ENCODE measurements around the gene FAM200C.

Gene FAM200C

DNA sequence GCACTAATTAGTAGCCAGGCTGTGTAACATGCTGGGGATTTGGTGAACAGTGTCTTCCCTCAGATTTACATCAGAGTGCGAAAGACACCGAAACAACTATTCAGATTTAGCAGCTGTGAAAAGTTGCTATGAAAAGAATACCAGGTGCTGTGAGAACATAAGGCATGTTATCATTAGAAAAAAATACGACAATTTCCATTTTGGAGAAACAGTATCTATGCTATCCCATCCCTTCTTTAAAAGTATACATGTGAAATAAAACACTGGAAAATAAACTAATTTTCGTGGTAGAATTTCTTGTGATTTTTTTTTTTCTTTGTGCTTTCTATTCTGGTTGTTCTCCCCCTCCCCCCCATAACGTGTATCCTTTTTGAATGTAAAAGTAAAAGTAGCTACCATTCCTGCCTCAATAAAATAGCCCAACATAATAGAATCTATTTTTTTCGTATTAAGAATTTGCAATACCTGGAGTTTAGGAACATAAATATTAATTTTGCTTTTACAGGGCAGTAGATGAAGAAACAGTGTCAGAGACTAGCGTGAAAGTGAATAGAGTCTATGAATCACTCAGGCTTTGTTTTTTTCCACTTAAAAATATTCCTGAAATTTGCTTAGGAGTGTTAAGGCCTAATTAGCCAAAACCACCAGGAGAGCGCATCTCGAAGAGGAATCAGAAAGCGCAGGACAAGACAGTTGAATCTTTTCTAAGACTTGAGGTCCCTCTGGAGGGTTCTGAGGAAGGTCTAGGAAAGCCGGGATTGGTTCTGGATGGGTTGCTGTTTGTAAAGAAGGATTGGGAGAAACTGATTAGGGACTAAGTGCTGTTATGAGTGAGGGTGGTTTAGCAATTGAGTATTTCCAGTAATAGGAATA, 19.8 kb upstream of the FAM200C start:
- DNase-seq (ENCODE audit: low read depth, low spot score): no peak

DNA sequence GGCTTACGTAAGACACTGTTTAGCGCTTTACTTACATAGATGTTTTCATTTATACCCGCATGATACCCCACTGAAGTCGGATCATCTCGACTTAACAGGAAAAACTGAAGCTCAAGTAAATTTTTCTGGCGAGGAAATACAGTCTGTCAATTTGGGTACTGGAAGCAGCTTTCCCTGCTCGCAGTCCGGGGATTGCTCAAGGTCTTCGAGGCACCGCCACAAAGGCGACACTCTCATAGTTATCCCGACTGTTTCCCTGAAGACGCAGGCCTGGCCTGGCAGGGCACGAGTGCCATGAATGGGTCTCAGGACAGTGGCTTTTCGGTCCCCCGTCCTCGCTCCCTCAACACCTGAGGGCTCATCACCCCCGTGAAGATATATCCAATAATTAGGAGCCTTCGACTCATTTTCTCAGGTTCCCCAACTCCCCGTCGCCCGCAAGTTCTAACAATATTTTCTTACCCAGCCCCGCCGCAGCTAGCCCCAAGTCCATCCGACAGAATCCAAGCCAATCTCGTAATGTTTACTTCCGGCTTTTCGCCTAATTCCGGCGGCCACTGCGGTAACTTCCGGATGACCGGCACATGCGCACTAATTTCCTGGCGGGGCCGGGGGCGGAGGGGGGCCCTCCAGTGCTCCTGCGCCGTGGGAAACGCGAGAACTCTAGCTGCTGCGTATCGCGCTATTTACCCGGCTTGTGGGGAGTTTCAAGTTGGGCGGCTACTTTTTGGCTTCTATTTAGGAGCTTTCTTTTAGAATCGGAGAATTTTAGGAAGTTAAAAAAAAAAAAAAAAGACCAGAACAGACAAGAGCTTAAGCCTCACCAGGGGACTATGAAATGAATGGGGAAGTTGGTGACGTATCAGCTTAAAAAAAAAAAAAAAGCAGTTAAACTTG, 19.0 kb upstream of the FAM200C start, which contains the start of gene SLU7:
SLU7 (minus strand) TSS at position 521 of the 897 bp plus-strand sequence. CDS start 3,787 bp downstream, outside the sequence.
- DNase-seq (ENCODE audit: low read depth, low spot score): peak; percentile 85

DNA sequence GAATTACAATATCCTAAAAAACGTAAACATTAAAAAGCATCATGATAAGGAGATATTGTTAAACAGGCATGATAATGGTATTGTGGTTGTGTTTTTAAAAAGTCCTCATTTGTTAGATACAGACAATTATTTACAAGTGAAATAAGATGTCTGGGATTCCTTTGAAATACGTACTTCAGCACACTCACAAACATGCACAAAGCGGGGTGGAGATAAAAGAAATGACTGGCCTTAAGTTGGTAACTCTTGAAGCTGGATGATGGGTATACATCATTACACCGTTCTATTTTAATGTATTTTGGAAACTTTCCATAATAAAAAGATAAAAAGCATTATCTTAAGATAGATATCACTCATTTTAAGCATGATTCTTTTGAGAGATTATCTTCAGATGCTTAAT, 1.0 kb downstream of the FAM200C start:
- no peak for DNase-seq (ENCODE audit: low read depth, low spot score)

DNA sequence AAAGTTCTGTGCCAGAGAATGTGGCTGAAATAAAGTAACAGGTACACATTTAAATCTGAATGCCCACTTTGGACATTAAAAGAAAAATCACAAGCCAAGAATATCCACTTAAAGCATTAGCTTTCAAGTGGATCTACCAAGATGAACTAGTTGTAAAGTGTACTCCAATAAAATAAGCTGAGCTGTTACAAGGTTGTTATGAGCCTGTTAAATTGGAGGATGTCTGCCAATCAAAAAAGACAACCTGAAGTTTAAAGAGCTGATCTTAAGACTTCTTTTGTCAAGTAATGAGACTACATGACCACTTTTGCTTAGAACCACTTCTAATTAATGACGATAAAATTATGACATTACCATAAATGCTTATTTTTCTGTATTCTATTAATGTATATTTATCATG, 2.4 kb downstream of the FAM200C start:
- DNase-seq (ENCODE audit: low read depth, low spot score): no peak

DNA sequence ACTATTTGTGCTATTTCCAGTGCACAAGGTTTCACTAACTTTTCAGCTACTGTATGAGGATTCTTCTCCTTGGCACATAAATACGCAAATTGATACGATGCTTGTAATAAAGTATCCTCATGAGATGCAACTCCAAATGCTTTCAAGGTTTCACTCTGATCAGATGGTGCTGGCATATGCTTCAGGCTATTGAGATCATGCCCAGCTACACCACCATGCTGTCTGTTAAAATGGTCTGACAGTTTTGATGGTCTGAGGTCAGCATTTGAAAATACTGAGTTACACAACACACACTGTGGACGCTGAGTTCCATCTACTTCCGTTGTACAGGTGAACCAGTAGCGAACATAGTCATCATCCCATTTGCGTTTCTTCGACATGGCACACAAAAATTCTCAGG, 4.7 kb downstream of the FAM200C start:
- DNase-seq (ENCODE audit: low read depth, low spot score): no peak

DNA sequence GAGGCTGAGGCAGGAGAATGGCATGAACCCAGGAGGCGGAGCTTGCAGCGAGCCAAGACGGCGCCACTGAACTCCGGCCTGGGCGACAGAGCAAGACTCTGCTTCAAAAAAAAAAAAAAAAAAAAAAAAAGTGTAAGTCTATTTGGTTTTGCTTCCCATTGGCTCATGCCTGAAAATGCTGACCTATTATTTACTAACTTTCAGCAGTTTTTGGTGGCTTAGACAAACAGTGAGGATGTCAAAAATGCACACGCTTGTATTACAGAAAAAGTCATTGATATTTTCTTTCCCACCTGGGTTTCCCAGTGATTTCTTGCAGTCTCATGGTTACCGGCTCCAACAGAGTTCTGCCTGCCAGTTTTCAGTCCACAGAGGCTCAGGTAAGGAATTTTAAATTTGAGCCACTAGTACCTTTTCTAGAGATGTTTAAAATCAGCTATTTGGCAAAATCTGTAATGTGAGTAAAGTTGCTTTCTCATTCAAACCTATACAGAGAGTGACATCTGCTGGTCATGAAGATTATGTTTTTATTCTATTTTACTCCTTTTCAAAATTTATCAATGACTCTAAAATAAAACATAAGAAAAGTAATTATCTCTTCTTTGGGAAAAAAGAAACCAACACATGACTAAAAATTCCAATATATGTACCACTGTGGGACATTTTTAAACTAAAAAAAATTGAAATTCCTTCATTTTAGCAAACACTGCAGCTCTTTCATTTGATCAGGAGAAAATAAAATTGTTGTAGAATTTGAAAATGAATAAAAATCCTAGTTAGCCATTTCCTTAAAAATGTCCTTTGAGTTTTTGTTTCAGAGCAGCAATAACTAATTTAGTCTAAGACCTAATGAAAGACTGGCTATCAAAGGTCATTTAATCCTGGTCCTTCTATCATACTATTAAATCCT, 8.8 kb downstream of the FAM200C start:
- DNase-seq (ENCODE audit: low read depth, low spot score): no peak

DNA sequence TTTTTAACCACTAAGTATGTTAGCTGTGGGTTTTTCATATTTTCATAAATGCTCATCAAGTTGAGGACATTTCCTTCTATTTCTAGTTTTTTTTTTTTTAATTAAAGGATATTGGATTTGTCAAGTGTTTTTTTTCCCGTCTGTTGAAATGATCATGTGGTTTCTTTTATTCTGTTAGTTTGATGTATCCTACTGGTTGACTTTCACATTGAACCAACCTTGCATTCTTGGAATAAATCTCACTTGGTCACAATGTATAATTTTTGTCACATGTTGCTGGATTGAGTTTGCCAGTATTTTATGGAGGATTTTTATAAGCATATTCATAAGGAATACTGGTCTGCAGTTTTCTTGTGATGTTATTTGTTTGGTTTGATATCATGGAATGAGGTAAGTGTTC, 12.4 kb downstream of the FAM200C start:
- DNase-seq (ENCODE audit: low read depth, low spot score): no peak

DNA sequence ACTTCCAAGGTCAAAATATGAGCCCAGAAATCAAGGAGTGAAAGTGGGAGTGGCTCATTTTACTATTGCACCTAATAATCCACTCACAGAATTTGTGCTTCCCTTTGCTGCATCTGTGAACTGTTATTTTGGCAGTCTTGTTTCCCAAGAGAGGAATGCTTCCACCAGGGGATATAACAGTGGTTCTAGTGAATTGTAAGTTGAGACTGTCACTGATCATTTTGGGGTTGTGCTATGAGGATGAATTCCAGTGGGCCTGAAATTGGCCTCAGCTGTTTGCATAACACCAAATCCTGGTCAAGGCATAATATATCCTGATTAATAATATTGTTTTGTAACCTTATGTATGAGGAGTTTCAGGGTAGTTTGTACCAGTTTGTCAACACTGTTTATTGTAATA, 14.4 kb downstream of the FAM200C start:
- no peak for DNase-seq (ENCODE audit: low read depth, low spot score)

DNA sequence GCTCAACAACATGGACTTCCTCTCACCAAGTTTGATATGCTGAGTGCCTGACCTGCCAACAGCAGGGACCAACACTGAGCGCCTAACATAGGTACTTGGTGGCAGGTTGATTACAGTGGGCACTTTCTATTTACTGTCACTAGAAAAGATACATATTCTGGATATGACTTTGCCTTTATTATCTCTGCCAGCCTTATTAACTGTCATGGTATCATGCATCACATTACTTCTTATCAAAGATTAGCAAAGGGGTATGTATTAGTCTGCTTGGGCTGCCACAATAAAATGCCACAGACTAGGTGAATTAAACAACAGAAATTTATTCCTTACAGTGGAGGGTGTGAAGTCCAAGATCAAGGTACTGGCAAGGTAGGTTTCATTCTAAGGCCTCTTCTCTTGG, 15.2 kb downstream of the FAM200C start:
- no peak for DNase-seq (ENCODE audit: low read depth, low spot score)

DNA sequence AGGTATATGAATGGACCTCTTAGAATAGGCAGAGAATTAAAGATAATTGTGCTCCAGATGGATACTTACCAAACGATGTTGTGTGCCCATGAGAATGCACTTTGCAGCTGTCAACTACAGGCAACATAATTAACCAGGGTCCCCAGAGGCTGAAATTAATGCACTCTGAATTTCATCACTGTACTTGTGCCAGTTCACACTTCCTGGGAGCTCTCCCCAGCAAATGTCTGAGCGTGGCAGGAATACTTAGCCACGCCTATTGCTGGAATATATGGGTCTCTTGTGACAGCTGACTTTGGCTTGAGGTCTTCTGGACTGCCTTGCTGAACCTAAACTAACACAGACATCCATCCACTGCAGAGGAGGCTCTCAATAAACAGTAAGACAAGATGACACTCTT, 17.5 kb downstream of the FAM200C start:
- DNase-seq (ENCODE audit: low read depth, low spot score): no peak

DNA sequence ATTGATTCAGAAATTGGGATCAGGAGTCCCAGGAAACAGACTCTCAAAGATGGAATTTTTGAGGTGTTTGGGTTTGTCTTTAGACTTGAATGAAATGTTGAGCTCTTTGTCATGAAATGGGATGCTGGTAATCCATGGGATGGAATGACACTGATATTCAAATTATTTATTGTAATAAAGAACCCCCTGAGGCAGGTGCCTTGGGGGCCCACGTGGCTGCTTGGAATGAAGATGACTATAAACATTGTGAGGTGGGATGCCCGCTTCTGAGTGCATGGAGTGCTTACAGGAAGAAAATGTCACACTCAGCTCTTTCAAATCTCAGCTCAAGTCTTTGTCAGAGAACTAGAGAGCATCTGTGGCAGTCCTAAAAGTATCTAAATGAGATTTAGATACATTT, 19.8 kb downstream of the FAM200C start:
- DNase-seq (ENCODE audit: low read depth, low spot score): no peak

DNA sequence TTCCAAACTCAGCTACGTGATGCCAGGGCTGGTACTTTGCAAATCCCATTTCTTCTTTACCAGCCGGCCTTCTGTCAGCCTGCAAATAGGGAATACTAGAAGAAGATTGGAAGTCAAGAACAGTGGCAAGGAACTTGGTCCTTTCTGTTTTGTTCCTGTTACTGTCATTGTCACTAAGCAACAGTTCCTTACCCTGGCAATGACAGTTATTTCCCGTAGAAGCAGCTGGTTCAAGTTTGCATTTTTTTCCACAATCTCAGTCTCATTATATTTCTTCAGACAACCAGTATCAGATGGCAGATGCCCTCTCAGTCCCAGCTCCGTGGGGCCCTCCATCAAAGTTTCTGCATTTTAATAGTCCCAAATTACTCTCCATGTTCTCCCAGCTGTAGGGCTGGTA, 20.3 kb downstream of the FAM200C start:
- DNase-seq (ENCODE audit: low read depth, low spot score): no peak

DNA sequence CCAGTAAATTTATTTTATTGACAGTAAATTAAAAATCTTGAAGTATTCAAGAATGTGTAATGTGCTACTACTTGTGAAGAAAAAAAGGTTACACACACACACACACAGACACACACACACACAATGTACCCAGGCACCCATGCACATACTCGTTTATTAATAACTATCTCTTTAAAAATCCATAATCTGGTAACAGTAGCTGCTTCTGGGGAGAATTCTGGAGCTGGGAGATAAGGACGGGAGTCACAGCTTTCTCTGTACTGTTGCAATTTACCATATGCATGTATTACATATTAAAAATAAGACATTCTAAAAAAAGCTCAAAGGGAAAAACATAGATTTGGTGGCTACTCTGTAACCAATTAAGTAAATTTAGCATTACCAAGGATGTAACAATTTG, 21.5 kb downstream of the FAM200C start:
- DNase-seq (ENCODE audit: low read depth, low spot score): no peak

DNA sequence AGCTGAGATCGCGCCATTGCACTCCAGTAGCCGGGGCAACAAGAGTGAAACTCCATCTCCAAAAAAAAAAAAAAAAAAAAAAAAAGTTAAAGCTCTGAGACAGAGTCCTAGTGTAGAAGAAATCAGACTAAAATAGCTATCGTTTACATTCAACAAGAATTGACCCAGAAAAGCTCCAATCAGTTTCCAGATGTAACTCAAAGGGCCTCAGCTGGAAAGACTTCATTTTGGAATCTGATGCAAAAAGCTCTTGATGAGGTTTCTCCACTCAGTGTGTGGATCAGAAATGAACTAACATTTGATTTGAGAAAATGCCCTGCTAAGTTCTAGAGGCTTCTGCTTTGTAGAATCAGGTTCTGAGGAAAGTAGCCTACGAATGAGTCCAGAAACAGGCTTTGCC, 22.2 kb downstream of the FAM200C start:
- no peak for DNase-seq (ENCODE audit: low read depth, low spot score)

DNA sequence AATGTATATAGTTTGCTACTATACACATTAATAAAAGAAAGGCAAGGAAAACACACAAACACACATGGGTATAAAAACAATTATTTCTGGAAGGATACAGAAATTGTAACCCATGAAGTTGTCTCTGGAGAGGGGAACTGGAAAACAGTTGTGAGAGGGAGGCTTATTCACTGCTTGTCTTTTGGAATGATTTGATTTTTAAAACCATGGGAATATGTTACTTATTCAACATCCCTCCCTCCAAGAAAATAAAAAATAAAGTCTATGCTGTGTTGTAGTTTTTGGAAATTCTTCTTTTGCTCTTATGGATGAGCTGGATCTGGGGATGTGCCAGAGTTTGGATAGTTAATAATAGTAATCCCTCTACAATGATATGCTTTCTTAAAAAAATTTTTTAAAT, 23.4 kb downstream of the FAM200C start:
- no peak for DNase-seq (ENCODE audit: low read depth, low spot score)

DNA sequence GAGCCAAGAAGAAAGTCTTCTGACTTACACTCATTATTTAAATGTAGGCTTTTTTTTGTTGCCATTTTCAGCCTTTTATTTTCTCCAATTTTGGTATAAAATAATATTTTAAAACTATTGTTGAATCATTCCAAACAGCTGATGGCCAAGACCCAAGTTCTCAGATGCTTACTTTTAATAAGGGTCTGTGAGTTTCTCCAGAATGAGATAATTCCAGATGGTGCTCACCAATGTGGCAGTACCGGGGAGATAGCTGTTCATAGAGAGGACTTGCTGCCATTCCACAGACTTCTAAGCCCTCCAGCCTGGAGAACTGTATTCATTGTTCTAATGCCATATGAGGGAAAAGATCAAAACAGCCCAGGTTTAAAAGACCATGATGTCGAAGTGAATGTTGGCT, 24.2 kb downstream of the FAM200C start:
- DNase-seq (ENCODE audit: low read depth, low spot score): no peak

DNA sequence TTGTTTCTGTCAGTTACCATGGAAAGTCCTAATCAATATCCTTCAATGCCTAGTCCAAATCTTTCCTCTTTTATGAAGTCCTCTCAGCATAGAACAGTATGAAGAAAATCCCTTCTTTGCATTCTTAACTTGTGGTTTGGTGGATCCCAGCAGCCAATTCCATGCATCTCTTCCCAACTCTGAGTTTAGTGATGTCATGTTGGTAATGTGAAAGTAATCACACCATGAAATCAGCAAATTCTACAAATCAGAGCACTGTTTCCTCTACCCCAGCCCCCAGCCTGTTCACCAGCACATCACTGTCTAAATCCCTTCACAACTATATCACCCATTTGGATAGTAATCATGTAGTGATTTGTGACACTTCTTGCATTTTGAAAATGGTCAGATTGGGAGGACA, 24.7 kb downstream of the FAM200C start:
- no peak for DNase-seq (ENCODE audit: low read depth, low spot score)

DNA sequence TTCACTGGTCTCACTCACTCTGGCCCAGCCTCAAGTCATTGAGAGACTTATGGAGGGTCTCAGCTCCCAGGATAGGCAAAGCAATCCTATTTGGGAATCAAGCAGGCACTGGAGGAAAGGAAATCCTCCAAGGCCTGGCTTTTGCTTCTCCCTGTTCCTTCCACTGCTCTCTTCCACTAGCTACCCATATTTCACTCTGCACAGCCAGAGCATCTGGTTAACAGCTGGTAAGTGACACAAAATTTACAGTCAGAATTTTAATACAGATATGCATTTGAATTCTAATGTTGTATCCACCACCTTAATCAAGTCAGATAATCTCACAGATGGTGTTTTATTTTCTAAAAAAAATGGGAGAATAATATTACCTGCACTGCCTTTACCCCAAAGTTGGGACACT, 28.6 kb downstream of the FAM200C start:
- DNase-seq (ENCODE audit: low read depth, low spot score): no peak

DNA sequence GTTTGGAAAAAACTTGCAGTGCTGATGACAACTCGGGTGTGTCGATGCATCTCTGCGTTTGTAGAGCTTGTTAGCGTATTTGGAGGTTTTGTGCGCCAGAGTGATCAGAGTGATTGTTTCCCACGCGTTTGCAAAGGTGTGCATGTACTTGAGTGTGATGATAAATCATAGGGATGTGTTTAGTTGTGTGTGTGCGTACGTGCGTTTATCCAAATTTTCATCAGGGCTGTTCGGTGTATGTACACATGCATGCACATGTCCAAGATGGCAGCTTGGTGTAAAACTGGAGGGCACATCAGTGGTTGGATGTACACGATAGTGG, 29.2 kb downstream of the FAM200C start:
- DNase-seq (ENCODE audit: low read depth, low spot score): no peak

DNA sequence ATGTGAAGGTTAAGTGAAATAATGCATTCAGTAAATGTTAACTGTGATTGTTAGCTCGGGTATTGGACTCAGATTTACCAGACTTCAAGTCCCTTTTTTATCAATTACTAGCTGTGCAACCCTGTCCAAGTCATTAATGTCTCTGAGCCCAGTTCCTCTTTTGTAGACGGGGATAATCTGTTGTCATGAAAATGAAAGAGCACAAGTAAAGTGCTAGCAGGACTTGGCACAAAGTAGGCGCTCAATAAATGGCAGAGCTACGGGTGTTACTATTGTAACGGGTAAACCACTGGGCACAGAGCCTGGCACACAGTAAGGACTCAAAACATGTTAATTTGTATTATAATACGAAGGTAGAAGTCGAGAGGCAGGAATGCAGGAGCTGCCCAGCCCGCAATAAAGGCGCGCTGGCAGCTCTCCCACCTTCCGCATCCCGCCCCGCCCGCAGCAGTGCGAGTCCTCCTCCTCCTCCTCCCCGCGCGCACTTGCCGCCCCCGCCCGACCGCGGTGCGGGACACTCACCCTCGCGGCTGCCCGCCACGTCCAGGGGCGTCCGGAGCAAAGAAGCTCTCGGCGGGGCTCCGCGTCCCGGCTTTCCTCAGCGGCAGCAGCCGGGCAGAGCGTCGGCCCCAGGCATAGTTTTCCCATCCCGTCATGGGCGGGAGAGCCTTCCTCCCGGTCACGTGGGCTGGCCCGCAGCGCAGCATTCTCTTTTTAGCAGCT, 29.7 kb downstream of the FAM200C start, which contains the start of gene C1QTNF2:
C1QTNF2 (minus strand) TSS at position 637 of the 723 bp plus-strand sequence. CDS start 15,615 bp downstream, outside the sequence.
- no peak for DNase-seq (ENCODE audit: low read depth, low spot score)

DNA sequence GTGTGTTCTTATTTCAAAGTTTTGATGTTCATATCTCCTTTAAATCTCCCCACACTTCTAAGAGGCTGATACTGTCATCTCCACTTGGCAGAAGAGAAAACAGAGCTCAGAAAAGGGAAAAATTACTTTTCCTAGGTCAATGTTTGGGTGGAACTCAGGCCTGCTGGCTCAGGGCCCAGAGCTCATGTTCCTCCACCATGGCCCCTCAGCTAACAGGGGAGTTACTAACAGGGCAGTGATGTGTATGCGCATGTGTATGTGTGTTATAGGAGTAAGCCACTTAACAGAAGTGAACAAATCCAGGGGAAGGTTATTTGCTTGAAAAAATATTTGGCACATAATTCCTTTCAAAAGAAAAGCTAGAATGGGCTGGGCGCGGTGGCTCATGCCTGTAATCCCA, 32.0 kb downstream of the FAM200C start:
- DNase-seq (ENCODE audit: low read depth, low spot score): no peak

All from activated naive CD8-positive, alpha-beta T cell treated with anti-CD3 and anti-CD28 coated beads, Interleukin-2, amount 50 U/mL, for 16 hours (primary cell).